Smooth muscle cell (in vitro differentiated cells): ENCODE measurements around the gene CDH8. TPM values are rescaled to one million over a fixed set of nuclear protein-coding genes. Genes with fewer than 3 reads are reported as not detected.
"Not testable (repeated sequence)": the region's sequence is repeated elsewhere in the genome, so short reads cannot be mapped to it uniquely, and the experiment has no call there.

ENCODE experiments used
- DNase-seq: peaks from one replicate; lab custom pipeline; 2025; ENCODE audit not compliant: unreplicated experiment; lab: John Stamatoyannopoulos, UW
- H2AFZ ChIP-seq: fragments of 200-600 bp; sonication (generic); 2 replicates; pipeline ENCODE4 v1.6.0; 2016; ENCODE audit warnings: antibody characterized with exemption, low read depth, mild to moderate bottlenecking
- H3F3A ChIP-seq: fragments of 200-600 bp; sonication (generic); 2 replicates; pipeline ENCODE4 v1.6.0; 2017; ENCODE audit warnings: antibody characterized with exemption, low read depth
- H3K27ac ChIP-seq: fragments of 200-600 bp; sonication (generic); 2 replicates; pipeline ENCODE4 v1.5.1; 2016; ENCODE audit warnings: low read depth, mild to moderate bottlenecking
- H3K27me3 ChIP-seq: fragments of 200-600 bp; sonication (generic); 2 replicates; pipeline ENCODE4 v1.6.1; 2016; ENCODE audit warnings: low read depth, mild to moderate bottlenecking
- H3K36me3 ChIP-seq: fragments of 200-600 bp; sonication (generic); 2 replicates; pipeline ENCODE4 v1.5.1; 2016; ENCODE audit warnings: low read depth
- H3K4me1 ChIP-seq: fragments of 200-600 bp; sonication (generic); 2 replicates; pipeline ENCODE4 v1.5.1; 2016; ENCODE audit warnings: low read depth
- H3K4me2 ChIP-seq: fragments of 200-600 bp; sonication (generic); 2 replicates; pipeline ENCODE4 v1.6.0; 2016; ENCODE audit warnings: mild to moderate bottlenecking
- H3K4me3 ChIP-seq: fragments of 200-600 bp; sonication (generic); 2 replicates; pipeline ENCODE4 v1.5.1; 2016; ENCODE audit warnings: mild to moderate bottlenecking
- H3K79me2 ChIP-seq: fragments of 200-600 bp; sonication (generic); 2 replicates; pipeline ENCODE4 v1.6.0; 2016; ENCODE audit warnings: low read depth, mild to moderate bottlenecking
- H3K9ac ChIP-seq: fragments of 200-600 bp; sonication (generic); 2 replicates; pipeline ENCODE4 v1.6.0; 2016; ENCODE audit warnings: low read depth
- H3K9me3 ChIP-seq: fragments of 200-600 bp; sonication (generic); replicated peaks from 2 replicates; pipeline ENCODE4 v1.5.1; 2016; ENCODE audit warnings: low read depth
- H4K20me1 ChIP-seq: fragments of 200-600 bp; sonication (generic); 2 replicates; pipeline ENCODE4 v1.6.0; 2016; ENCODE audit warnings: low read depth
- WGBS: methylation state at CpG from one replicate; pipeline ENCODE4 v1.1.7; 2016; ENCODE audit warnings: low lambda C conversion rate; 5-methylcytosine and 5-hydroxymethylcytosine counted together
- polyA plus RNA-seq: library from polyadenylated mRNA; unstranded; fragments of >200 nt; fragmentation: Nextera tagmentation; extraction: Ambion mirVana; gene quantifications from 2 replicates; pipeline ENCODE4 v1.2.1, GENCODE V29; 2016
- total RNA-seq: library from RNA; depleted of rRNA; stranded (reverse); fragments of >200 nt; gene quantifications from 2 replicates; pipeline ENCODE4 v1.2.3, GENCODE V29; 2014
- TF ChIP-seq, protein P1 (sequence below): fragments of 200-600 bp; sonication (generic); IDR thresholded peaks from 2 replicates; pipeline ENCODE4 v1.5.1; 2017; ENCODE audit warnings: borderline replicate concordance, mild to moderate bottlenecking, antibody characterized with exemption; ENCODE audit not compliant: insufficient read depth, poor library complexity, severe bottlenecking

CDH8 gene
- total and polyA plus RNA-seq, 2 experiments from 2014 or later: 1.8 to 5.5 TPM

DNA sequence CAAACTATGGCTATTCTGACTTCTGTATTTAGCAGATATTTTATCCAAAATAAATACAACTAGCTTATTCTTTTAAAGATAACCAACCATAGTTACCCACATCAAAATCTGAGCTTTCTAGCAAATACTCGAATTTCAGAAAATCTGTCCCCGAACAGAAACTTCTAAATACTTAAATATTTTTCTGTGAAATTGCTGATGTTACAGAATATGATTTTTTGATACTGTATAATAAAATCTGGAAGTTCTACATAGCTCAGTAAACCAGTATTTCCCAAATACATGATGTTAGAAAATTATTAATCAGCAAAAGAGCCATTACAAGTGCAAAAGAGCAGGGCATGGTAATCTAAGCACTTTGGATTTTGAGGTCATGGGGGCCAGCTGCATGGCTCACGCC is 114.9 kb downstream of the CDH8 start:
- 97% methylated on average over 3 of the region's 3 CpGs for WGBS
- Histone ChIP-seq H3K9ac (no peak overlapping the region), H3K9me3 (no peaks in the 10 kb centered on the region), H4K20me1 (no peaks in the 10 kb centered on the region), H3K4me2 (no peak overlapping the region), H3K27me3 (no peaks in the 10 kb centered on the region), H3K4me1 (no peaks in the 10 kb centered on the region), H3F3A (no peaks in the 10 kb centered on the region), H3K27ac (no peak overlapping the region), H2AFZ (no peak overlapping the region), H3K4me3 (no peak overlapping the region), H3K79me2 (no peaks in the 10 kb centered on the region), H3K36me3 (no peaks in the 10 kb centered on the region)
- no peak for DNase-seq
- TF ChIP-seq, protein P1, sequence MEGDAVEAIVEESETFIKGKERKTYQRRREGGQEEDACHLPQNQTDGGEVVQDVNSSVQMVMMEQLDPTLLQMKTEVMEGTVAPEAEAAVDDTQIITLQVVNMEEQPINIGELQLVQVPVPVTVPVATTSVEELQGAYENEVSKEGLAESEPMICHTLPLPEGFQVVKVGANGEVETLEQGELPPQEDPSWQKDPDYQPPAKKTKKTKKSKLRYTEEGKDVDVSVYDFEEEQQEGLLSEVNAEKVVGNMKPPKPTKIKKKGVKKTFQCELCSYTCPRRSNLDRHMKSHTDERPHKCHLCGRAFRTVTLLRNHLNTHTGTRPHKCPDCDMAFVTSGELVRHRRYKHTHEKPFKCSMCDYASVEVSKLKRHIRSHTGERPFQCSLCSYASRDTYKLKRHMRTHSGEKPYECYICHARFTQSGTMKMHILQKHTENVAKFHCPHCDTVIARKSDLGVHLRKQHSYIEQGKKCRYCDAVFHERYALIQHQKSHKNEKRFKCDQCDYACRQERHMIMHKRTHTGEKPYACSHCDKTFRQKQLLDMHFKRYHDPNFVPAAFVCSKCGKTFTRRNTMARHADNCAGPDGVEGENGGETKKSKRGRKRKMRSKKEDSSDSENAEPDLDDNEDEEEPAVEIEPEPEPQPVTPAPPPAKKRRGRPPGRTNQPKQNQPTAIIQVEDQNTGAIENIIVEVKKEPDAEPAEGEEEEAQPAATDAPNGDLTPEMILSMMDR: no peak

DNA sequence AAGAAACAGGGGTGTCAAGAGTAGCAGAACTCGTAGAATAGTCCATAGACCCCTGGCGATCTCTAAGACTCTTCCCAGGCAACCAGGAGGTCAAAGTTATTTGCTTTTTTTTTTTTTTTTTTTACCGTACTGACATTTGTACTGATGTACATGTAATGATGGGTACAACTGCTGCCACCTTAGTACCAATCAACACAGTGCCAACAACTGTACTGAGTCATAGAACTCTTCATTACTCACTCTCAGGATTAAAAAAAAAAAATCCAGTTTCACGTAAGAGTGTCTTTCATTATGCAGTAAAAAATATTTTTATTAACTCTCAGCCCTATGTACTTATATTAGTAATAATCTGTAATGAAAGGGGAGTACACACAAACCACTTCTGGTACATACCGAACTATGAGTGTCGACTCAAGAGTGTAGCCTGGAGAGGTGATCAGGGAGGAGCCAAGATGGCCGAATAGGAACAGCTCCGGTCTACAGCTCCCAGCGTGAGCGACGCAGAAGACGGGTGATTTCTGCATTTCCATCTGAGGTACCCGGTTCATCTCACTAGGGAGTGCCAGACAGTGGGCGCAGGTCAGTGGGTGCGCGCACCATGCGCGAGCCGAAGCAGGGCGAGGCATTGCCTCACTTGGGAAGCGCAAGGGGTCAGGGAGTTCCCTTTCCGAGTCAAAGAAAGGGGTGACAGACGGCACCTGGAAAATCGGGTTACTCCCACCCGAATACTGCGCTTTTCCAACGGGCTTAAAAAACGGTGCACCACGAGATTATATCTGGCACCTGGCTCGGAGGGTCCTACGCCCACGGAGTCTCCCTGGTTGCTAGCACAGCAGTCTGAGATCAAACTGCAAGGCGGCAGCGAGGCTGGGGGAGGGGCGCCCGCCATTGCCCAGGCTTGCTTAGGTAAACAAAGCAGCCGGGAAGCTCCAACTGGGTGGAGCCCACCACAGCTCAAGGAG is 118.1 kb downstream of the CDH8 start:
- not testable (repeated sequence) for H3F3A ChIP-seq, H3K9ac ChIP-seq, H3K9me3 ChIP-seq, H3K36me3 ChIP-seq, H3K79me2 ChIP-seq, H3K27me3 ChIP-seq, H3K4me1 ChIP-seq, DNase-seq, H3K27ac ChIP-seq, H4K20me1 ChIP-seq
- 49% methylated on average over 35 of the region's 37 CpGs for WGBS
- Histone ChIP-seq H2AFZ (peak overlapping the region; percentile 69), H3K4me2 (peak overlapping the region; percentile 76), H3K4me3 (peak overlapping the region; percentile 49)

DNA sequence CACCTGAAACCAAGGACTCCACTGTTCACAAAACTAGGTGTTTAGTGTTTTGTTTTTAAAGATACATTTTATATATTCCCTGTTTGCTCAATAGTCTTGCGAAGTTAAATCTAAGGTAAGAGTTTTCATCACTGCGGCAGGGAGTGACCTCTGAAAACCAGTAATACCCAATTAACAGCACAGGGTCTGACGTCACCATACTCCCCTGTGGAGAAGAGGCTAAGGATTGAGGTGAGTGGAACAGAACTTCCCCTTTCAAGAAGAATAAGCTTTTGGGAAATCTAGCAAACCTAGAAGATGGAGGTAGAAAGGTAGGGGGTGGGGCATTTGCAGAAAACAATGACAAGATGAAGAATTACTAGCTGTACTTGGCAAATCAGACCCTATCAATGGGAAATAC is 120.7 kb downstream of the CDH8 start:
- H3K9ac ChIP-seq: no peak overlapping the region
- H4K20me1 ChIP-seq: no peaks in the 10 kb centered on the region
- TF ChIP-seq, protein P1: no peak
- H3K9me3 ChIP-seq: no peaks in the 10 kb centered on the region
- H2AFZ ChIP-seq: no peak overlapping the region
- no peaks in the 10 kb centered on the region for H3F3A ChIP-seq
- no peak overlapping the region for H3K4me2 ChIP-seq
- no peak overlapping the region for H3K4me3 ChIP-seq
- no peaks in the 10 kb centered on the region for H3K4me1 ChIP-seq
- H3K79me2 ChIP-seq: no peaks in the 10 kb centered on the region
- H3K27ac ChIP-seq: no peak overlapping the region
- H3K36me3 ChIP-seq: no peaks in the 10 kb centered on the region
- WGBS: 94% methylated on average over 3 of the region's 3 CpGs
- H3K27me3 ChIP-seq: no peaks in the 10 kb centered on the region
- no peak for DNase-seq

DNA sequence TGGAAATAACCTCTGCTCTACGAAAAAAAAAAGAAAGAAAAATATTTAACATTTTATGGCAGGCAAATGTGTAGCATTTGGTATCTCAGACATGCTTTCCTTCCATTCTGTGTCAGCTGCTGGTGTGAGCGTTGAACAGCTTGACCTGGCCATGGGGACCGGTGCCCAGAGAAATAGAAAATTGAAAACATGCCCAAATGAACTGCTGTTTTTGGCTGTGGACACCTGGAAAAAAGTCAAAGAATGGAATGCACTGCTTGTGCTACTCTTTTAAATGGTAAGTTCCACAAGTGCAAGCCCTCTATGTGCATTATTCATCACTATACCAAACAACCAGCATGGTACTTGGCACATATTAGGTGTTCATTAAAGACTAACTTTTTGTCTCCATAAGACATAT is 127.2 kb downstream of the CDH8 start:
- Histone ChIP-seq H3K9me3 (no peaks in the 10 kb centered on the region), H4K20me1 (no peaks in the 10 kb centered on the region), H3K4me2 (no peak overlapping the region), H3F3A (no peaks in the 10 kb centered on the region), H3K4me3 (no peak overlapping the region), H3K36me3 (no peaks in the 10 kb centered on the region), H3K9ac (no peak overlapping the region), H3K27me3 (no peaks in the 10 kb centered on the region), H2AFZ (no peak overlapping the region), H3K4me1 (no peaks in the 10 kb centered on the region), H3K79me2 (no peaks in the 10 kb centered on the region), H3K27ac (no peak overlapping the region)
- no peak for DNase-seq
- TF ChIP-seq, protein P1: no peak
- WGBS: 99% methylated on average over 3 of the region's 3 CpGs
